Vein endothelial cell (primary cell): ENCODE results near the gene MANEA. TPM values are rescaled to one million over a fixed set of nuclear protein-coding genes. Genes with fewer than 3 reads are reported as not detected.

Experiments
- total RNA-seq: library from RNA; depleted of rRNA; stranded (reverse); fragments of >200 nt; gene quantifications from 2 replicates; pipeline ENCODE4 v1.2.3, GENCODE V29; 2012

The MANEA gene, protein sequence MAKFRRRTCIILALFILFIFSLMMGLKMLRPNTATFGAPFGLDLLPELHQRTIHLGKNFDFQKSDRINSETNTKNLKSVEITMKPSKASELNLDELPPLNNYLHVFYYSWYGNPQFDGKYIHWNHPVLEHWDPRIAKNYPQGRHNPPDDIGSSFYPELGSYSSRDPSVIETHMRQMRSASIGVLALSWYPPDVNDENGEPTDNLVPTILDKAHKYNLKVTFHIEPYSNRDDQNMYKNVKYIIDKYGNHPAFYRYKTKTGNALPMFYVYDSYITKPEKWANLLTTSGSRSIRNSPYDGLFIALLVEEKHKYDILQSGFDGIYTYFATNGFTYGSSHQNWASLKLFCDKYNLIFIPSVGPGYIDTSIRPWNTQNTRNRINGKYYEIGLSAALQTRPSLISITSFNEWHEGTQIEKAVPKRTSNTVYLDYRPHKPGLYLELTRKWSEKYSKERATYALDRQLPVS
- 13.1 TPM in 2 replicates for total RNA-seq

DNA sequence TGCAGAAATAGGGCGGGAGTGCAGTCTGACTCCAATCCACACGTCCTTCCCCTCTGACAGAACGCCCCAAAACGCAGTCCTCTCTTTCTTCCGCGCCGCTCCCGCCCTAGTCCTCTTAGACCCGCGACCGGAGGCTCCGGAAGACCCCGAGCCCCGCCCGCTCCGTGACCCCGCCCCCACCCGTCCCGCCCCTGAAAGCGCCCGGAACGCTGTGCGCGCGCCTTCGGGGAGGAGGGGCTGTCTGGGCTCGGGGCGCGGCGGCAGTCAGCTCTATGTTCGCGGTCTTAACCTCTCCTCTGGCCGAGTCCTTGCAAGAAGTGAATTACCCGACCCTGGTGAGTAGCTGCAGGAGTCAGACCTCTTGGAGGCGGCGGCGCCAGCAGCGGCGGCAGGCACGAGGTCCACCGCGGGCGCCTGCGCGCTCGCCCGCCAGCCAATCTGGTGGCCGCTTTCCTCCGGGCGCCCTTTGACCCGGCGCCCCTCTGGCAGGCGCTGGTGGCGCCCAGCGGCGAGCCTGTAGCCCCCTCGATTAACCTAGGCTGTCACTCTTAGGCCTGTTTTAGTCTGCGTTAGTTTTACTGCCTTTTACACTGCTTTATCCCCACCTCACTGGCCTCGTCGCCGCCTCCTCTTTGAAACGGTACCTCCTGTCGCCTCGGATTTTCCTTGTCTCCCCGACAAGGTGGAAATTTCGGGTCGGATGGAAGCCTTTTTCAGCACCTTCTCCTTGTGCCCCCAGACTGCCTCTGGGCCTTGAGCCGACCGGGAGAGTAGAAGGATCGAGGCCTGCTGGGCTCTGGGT lies at the start of gene MANEA:
Gene MANEA (plus strand): TSS at position 232 of the 802 bp plus-strand sequence. CDS start 8,905 bp downstream, outside the sequence.

